Adrenal gland (tissue), 12 donors: ENCODE data around the gene SWT1. TPM values are rescaled to one million over a fixed set of nuclear protein-coding genes. Genes with fewer than 3 reads are reported as not detected.

Source experiments
- DNase-seq, 7 donors: peaks; one replicate each; pipeline ENCODE4 v3.0.0-alpha.2; 2019 to 2020
- H3K27ac ChIP-seq, 5 donors: fragments of 200-600 bp; sonication (generic) in 4 of 5; 1 replicate in 3 of 5; 2 replicates in 2 of 5; pipeline versions ENCODE4 v1.5.1 to v1.8.0; 2016 to 2020; ENCODE audit warnings: mild to moderate bottlenecking in 1 of 5
- H3K27me3 ChIP-seq: fragments of 200-600 bp; 2 replicates; pipeline ENCODE4 v1.8.0; 2021
- H3K36me3 ChIP-seq, 2 donors: fragments of 200-600 bp; replicated peaks in 1 of 2; 1 replicate in 1 of 2; 2 replicates in 1 of 2; pipeline versions ENCODE4 v1.5.1 to v1.8.0; 2018 to 2022
- H3K4me1 ChIP-seq, 2 donors: fragments of 200-600 bp; replicated peaks in 1 of 2; 1 replicate in 1 of 2; 2 replicates in 1 of 2; pipeline versions ENCODE4 v1.5.1 to v1.8.0; 2018 to 2021
- H3K4me3 ChIP-seq, 4 donors: fragments of 200-600 bp; sonication (generic) in 3 of 4; one replicate each; pipeline ENCODE4 v1.5.1; 2016 to 2018
- H3K9me3 ChIP-seq, 3 donors: fragments of 200-600 bp; sonication (generic) in 1 of 3; replicated peaks in 1 of 3; 1 replicate in 2 of 3; 2 replicates in 1 of 3; pipeline versions ENCODE4 v1.5.1 to v1.8.0; 2016 to 2021
- POLR2A ChIP-seq, 2 donors: fragments of 450-650 bp; IDR thresholded peaks; one replicate each; pipeline ENCODE4 v1.6.1; 2017; ENCODE audit warnings: antibody characterized with exemption in 2 of 2, mild to moderate bottlenecking in 2 of 2, moderate library complexity in 1 of 2
- WGBS, 4 donors: extraction: QIAGEN DNeasy Blood & Tissue Kit in 2 of 4; methylation state at CpG; one replicate each; pipeline versions ENCODE4 v1.1.5 to v1.1.7; 2013 to 2017; 5-methylcytosine and 5-hydroxymethylcytosine counted together
- intact Hi-C, 2 donors: fragments of 100-400 bp; cut with DNase I; formaldehyde crosslinking; loops; one replicate each; pipeline versions ENCODE4 v1.14.1 to v1.15.0; 2022 to 2023
- polyA plus RNA-seq, 3 donors: library from polyadenylated mRNA; stranded (reverse); fragments of 200-250 nt in 2 of 3; fragments of 350-450 nt in 1 of 3; fragmentation: Illumina TruSeq in 1 of 3; extraction: RNeasy Lipid Tissue Mini Kit (QIAGEN cat#74804) in 1 of 3; gene quantifications; one replicate each; pipeline ENCODE4 v1.2.3, GENCODE V29; 2013 to 2014
- total RNA-seq, 9 donors: library from RNA; depleted of rRNA in 4 of 9; stranded (reverse); fragments of >200 nt in 4 of 9; fragments of 120-200 nt in 1 of 9; fragmentation: NEBNext Ultra II Directional in 1 of 9; extraction: Animal tissue kit (Norgen Biotek cat#: 25700) in 1 of 9; gene quantifications; one replicate each; pipeline versions ENCODE4 v1.1.0 to v1.2.4, GENCODE V29; 2013 to 2023
- TF ChIP-seq, protein P1 (sequence below), 6 experiments: fragments of 450-650 bp in 4 of 6; fragments of 200-600 bp in 2 of 6; sonication (generic) in 1 of 6; IDR thresholded peaks; 1 replicate in 5 of 6; 2 replicates in 1 of 6; pipeline versions ENCODE4 v1.5.1 to v1.8.0; 2016 to 2021; ENCODE audit warnings: antibody characterized with exemption in 6 of 6, mild to moderate bottlenecking in 2 of 6, moderate library complexity in 1 of 6
- donor health status: healthy with polysubstance abuse.
- donor health status: Bipolar disorder and iron deficiency.
- donor health status: DM: yes; HTN: yes; CAD: no.
- donor health status: DM: no; HTN: no; CAD: no.
- donor health status: DM: no; HTN: no; CAD: no.
- donor health status: DM: yes; HTN: yes; CAD: no.

Gene SWT1
- total and polyA plus RNA-seq, 12 donors, result 1.9 to 11.0 (median 5.6) TPM

DNA sequence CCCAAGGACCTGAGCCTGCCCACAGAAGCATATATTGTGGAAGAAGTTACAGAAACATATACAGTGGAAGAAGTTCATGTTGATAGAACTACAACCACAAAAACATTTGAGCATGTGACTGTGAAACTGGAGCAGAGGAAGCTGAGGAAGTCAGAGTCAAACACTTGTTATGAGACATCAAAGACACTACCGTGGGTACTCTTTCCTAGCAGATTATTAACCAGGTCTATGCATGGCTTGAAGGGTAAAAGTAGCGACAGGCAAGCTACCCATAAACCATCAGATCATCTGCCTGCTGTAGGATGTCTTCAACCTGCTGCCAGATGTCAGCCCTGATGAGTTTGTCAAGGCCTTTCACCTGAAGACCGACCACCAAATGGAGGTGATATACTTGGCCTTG is 124.3 kb downstream of the SWT1 start:
- Histone ChIP-seq H3K36me3 (no peaks in the 10 kb centered on the region), H3K9me3 (no peaks in the 10 kb centered on the region), H3K27ac (no peak overlapping the region), H3K4me3 (no peak overlapping the region), H3K4me1 (no peaks in the 10 kb centered on the region), H3K27me3 (no peaks in the 10 kb centered on the region)
- WGBS, 4 donors, result 74 to 83% (median 80%) methylated on average over 3 of the region's 3 CpGs
- TF ChIP-seq POLR2A (IDR thresholded peaks at IDR 0.05), result no peak
- TF ChIP-seq, protein P1, sequence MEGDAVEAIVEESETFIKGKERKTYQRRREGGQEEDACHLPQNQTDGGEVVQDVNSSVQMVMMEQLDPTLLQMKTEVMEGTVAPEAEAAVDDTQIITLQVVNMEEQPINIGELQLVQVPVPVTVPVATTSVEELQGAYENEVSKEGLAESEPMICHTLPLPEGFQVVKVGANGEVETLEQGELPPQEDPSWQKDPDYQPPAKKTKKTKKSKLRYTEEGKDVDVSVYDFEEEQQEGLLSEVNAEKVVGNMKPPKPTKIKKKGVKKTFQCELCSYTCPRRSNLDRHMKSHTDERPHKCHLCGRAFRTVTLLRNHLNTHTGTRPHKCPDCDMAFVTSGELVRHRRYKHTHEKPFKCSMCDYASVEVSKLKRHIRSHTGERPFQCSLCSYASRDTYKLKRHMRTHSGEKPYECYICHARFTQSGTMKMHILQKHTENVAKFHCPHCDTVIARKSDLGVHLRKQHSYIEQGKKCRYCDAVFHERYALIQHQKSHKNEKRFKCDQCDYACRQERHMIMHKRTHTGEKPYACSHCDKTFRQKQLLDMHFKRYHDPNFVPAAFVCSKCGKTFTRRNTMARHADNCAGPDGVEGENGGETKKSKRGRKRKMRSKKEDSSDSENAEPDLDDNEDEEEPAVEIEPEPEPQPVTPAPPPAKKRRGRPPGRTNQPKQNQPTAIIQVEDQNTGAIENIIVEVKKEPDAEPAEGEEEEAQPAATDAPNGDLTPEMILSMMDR (IDR thresholded peaks at IDR 0.05), result no peak
- no peak for DNase-seq
- intact Hi-C loops, result no loop called here

DNA sequence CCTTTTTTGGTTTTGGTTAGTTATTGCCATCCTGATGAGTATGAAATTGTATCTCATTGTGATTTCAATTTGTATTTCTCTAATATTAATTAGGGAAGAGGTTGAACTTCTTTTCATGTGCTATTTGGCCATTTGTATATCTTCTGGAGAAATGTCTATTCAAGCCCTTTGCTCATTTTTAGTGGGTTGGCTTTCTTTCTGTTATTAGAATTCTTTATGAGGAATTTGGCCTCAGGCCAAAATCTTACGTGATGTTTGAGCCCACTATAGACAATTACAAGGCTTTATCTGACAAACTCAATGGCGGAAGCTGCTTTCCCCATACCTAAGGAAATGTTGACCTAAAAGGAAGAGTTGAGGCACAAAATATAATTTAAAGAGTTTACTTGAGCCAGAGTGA is 127.1 kb downstream of the SWT1 start:
- H3K27ac ChIP-seq, result no peak overlapping the region
- H3K4me3 ChIP-seq, result no peak overlapping the region
- DNase-seq, result no peak
- TF ChIP-seq POLR2A (IDR thresholded peaks at IDR 0.05), result no peak
- TF ChIP-seq, protein P1 (IDR thresholded peaks at IDR 0.05), result no peak
- H3K9me3 ChIP-seq, result no peaks in the 10 kb centered on the region
- H3K4me1 ChIP-seq, result no peaks in the 10 kb centered on the region
- H3K36me3 ChIP-seq, result no peaks in the 10 kb centered on the region
- intact Hi-C loops, result no loop called here
- 71 to 89% (median 80%) methylated on average over 2 of the region's 2 CpGs for WGBS, 4 donors
- H3K27me3 ChIP-seq, result no peaks in the 10 kb centered on the region

DNA sequence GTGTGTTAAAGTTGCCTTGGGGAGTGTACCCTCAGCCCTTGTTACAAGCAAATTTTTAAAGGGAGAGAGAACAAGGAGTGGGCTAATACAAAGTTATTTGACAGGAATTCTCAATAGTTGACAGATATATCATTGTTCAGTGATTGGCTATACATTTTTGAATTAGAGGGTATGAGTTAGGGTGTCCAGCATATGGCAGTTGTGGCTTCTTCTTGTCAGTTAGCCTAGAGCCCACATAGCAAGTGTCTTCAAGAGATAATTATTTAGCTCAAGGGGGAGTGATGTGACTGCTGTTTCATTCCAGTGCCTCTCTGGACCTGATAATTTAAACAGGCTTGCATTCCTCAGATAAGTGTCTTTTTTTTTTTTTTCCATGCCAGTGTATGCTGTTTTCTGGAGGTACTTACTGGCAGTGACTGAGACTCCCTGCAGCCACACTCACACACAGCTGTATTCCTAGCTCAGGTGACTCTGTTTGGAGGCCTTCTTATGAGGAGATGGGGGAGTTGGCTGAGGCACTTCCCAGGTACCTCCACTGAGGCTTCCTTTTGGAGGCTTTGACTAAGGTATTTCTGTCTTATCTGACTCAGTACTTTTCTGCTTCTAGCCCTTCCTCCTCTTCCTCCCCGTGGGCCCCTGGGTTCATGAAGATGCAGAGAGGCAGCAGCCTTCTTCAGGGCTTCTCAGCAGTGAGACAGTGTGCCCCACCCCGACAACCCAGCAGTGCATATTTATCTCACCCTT is 127.7 kb downstream of the SWT1 start:
- no peaks in the 10 kb centered on the region for H3K27me3 ChIP-seq
- no peak for TF ChIP-seq POLR2A (IDR thresholded peaks at IDR 0.05)
- TF ChIP-seq, protein P1 (IDR thresholded peaks at IDR 0.05), result no peak
- H3K36me3 ChIP-seq, result no peaks in the 10 kb centered on the region
- intact Hi-C loops, result no loop called here
- DNase-seq, result no peak
- H3K4me3 ChIP-seq, result no peak overlapping the region
- no peaks in the 10 kb centered on the region for H3K9me3 ChIP-seq
- no peak overlapping the region for H3K27ac ChIP-seq
- WGBS, 4 donors, result 68 to 82% (median 75%) methylated on average over 2 of the region's 2 CpGs
- no peaks in the 10 kb centered on the region for H3K4me1 ChIP-seq

DNA sequence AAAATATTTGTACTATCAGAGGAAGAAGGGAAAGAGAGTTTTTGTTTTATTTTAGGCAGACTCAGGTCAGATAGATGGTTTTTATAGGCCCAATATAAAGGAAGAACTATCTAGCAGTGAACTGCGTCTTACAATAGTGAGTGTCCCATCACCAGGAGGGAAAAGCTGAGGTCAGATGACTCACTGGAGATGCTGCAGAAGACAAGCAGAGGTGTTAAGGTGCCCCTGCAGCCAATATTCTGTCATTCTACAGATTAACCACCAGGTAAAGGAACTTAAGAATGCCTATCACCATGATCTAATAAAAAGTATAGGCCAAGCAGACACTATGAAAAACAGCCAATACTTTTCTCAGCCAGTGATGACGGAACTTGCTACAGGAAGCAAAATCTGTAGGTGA is 130.5 kb downstream of the SWT1 start:
- 88 to 94% (median 91%) methylated on average over 2 of the region's 2 CpGs for WGBS, 4 donors
- no peak for DNase-seq
- no peak overlapping the region for H3K4me3 ChIP-seq
- no peaks in the 10 kb centered on the region for H3K27me3 ChIP-seq
- intact Hi-C loops, result no loop called here
- no peaks in the 10 kb centered on the region for H3K36me3 ChIP-seq
- no peak overlapping the region for H3K27ac ChIP-seq
- no peak for TF ChIP-seq POLR2A (IDR thresholded peaks at IDR 0.05)
- TF ChIP-seq, protein P1 (IDR thresholded peaks at IDR 0.05), result no peak
- H3K9me3 ChIP-seq, result no peaks in the 10 kb centered on the region
- no peaks in the 10 kb centered on the region for H3K4me1 ChIP-seq
